Coronary artery (tissue), 2 donors: ENCODE data around the gene CDKL5.

Experiments used
- DNase-seq: peaks from one replicate; pipeline ENCODE4 v3.0.0-alpha.2; 2017; ENCODE audit warnings: low spot score
- H3K27ac ChIP-seq, 2 donors: fragments of 200-600 bp; sonication (generic); one replicate each; pipeline ENCODE4 v1.5.1; 2016 to 2019
- H3K4me3 ChIP-seq: fragments of 200-600 bp; sonication (generic); 2 replicates; pipeline ENCODE4 v1.5.1; 2016; ENCODE audit warnings: mild to moderate bottlenecking, moderate library complexity
- CTCF ChIP-seq: fragments of 200-600 bp; sonication (generic); IDR thresholded peaks from one replicate; pipeline ENCODE4 v1.5.1; 2019; ENCODE audit warnings: antibody characterized with exemption

CDKL5 gene

GRCh38 chrX:18650662-18651061 lies 225.3 kb downstream of the CDKL5 start:
- no peak for TF ChIP-seq CTCF
- Histone ChIP-seq H3K4me3 (no peak overlapping the region), H3K27ac (no peak overlapping the region)
- no peak for DNase-seq

GRCh38 chrX:18652636-18653035 lies 227.2 kb downstream of the CDKL5 start:
- TF ChIP-seq CTCF, result no peak
- no peak overlapping the region for H3K4me3 ChIP-seq
- DNase-seq, result no peak
- H3K27ac ChIP-seq, result no peak overlapping the region

GRCh38 chrX:18654875-18655836 lies 229.7 kb downstream of the CDKL5 start:
- no peak for TF ChIP-seq CTCF
- Histone ChIP-seq H3K4me3 (no peak overlapping the region), H3K27ac (no peak overlapping the region)
- DNase-seq, result no peak

- H3K4me3 ChIP-seq, result no peak overlapping the region
- no peak for TF ChIP-seq CTCF
- no peak for DNase-seq
- no peak overlapping the region for H3K27ac ChIP-seq
Measured at GRCh38 chrX:18661273-18661672, 235.9 kb downstream of the CDKL5 start.

- no peak for DNase-seq
- Histone ChIP-seq H3K4me3 (no peak overlapping the region), H3K27ac (no peak overlapping the region)
- TF ChIP-seq CTCF, result no peak
Measured at GRCh38 chrX:18664947-18665346, 239.5 kb downstream of the CDKL5 start.

- no peak overlapping the region for H3K4me3 ChIP-seq
- DNase-seq, result no peak
- no peak overlapping the region for H3K27ac ChIP-seq
- no peak for TF ChIP-seq CTCF
Measured at GRCh38 chrX:18666614-18667013, 241.2 kb downstream of the CDKL5 start.
